Pancreas (tissue), 10 donors: Measurements from ENCODE around the gene CDKN3. TPM values are rescaled to one million over a fixed set of nuclear protein-coding genes. Genes with fewer than 3 reads are reported as not detected.
"Not testable (repeated sequence)": the region's sequence is repeated elsewhere in the genome, so short reads cannot be mapped to it uniquely, and the experiment has no call there.

Experiments
- ATAC-seq, 4 donors: fragments of 200-7000 bp; cut with Tn5 transposase; one replicate each; pipeline versions ENCODE4 v1.8.0 to v1.9.1; 2020; ENCODE audit warnings: mild to moderate bottlenecking in 4 of 4, moderate library complexity in 4 of 4
- DNase-seq, 6 donors: peaks; one replicate each; pipeline ENCODE4 v3.0.0-alpha.2; 2020
- FAIRE-seq: peaks from 2 replicates; lab custom pipeline; 2012; peaks lifted over from hg19 to GRCh38; lab: Jason Lieb, UNC
- H3K27ac ChIP-seq, 4 donors: fragments of 200-600 bp; sonication (generic); 1 replicate in 3 of 4; 2 replicates in 1 of 4; pipeline versions ENCODE4 v1.5.0 to v1.8.0; 2020
- H3K27me3 ChIP-seq, 4 donors: fragments of 200-600 bp; one replicate each; pipeline ENCODE4 v1.8.0; 2021
- H3K36me3 ChIP-seq, 3 donors: fragments of 200-600 bp; sonication (generic) in 1 of 3; one replicate each; pipeline versions ENCODE4 v1.5.0 to v1.8.0; 2020 to 2021
- H3K4me1 ChIP-seq, 3 donors: fragments of 200-600 bp; one replicate each; pipeline ENCODE4 v1.8.0; 2021
- H3K4me3 ChIP-seq, 4 donors: fragments of 200-600 bp; sonication (generic) in 2 of 4; one replicate each; pipeline versions ENCODE4 v1.5.0 to v1.8.0; 2020 to 2021
- H3K9me3 ChIP-seq, 4 donors: fragments of 200-600 bp; one replicate each; pipeline ENCODE4 v1.8.0; 2021
- CTCF ChIP-seq, 4 donors: fragments of 200-600 bp; sonication (generic) in 3 of 4; IDR thresholded peaks; one replicate each; pipeline versions ENCODE4 v1.5.0 to v1.8.0; 2021; ENCODE audit warnings: antibody characterized with exemption in 4 of 4
- WGBS, 2 donors: extraction: QIAGEN DNeasy Blood & Tissue Kit; methylation state at CpG; one replicate each; pipeline ENCODE4 v1.1.7; 2013; 5-methylcytosine and 5-hydroxymethylcytosine counted together
- intact Hi-C, 3 donors: fragments of 100-400 bp; cut with DNase I; formaldehyde crosslinking; loops; one replicate each; pipeline versions ENCODE4 v1.11.1 to v1.14.2; 2022
- polyA plus RNA-seq, 2 donors: library from polyadenylated mRNA; stranded (reverse); fragments of 200-250 nt; gene quantifications; one replicate each; pipeline ENCODE4 v1.2.3, GENCODE V29; 2013
- total RNA-seq, 6 donors: library from RNA; stranded (reverse); fragmentation: NEBNext Ultra II Directional in 4 of 6; extraction: Animal tissue kit (Norgen Biotek cat#: 25700) in 4 of 6; gene quantifications; one replicate each; pipeline versions ENCODE4 v1.2.1 to v1.2.4, GENCODE V29; 2021 to 2023
- donor health status: healthy with polysubstance abuse.
- donor health status: DM: no; HTN: no; CAD: no; lungs with moderate emphysema.
- donor health status: DM: no; HTN: no; CAD: no.
- donor health status: control.
- donor health status: control.
- donor health status: Bipolar disorder and iron deficiency.
- donor health status: DM: yes; HTN: yes; CAD: no.
- donor health status: DM: no; HTN: no; CAD: no.
- donor health status: DM: no; HTN: no; CAD: no.
- donor health status: DM: yes; HTN: yes; CAD: no.

The CDKN3 gene
- total and polyA plus RNA-seq, 8 donors: 0.61 to 1.6 (median 1.0) TPM; not detected in 1

- no peak overlapping the region for H3K4me3 ChIP-seq
- TF ChIP-seq CTCF (IDR thresholded peaks at IDR 0.05): no peak
- DNase-seq (no peak), FAIRE-seq (no peak), ATAC-seq (peak in 2 of 4 donors; percentile 68 to 83)
- no peaks in the 10 kb centered on the region for H3K9me3 ChIP-seq
- no peak overlapping the region for H3K27ac ChIP-seq
- WGBS, 2 donors: 11 to 14% methylated on average over 3 of the region's 3 CpGs
- no peaks in the 10 kb centered on the region for H3K4me1 ChIP-seq
- H3K36me3 ChIP-seq: no peaks in the 10 kb centered on the region
- H3K27me3 ChIP-seq: peaks cover 0 to 55% (median 10%) of the 10 kb centered on the region in 4 donors
- intact Hi-C loops: no loop called here
Measured at GRCh38 chr14:54457609-54457996, 60.8 kb downstream of the CDKN3 start.

- H3K9me3 ChIP-seq, DNase-seq, FAIRE-seq, intact Hi-C loops, ATAC-seq, H3K27ac ChIP-seq, H3K4me3 ChIP-seq, H3K36me3 ChIP-seq, H3K4me1 ChIP-seq: not testable (repeated sequence)
- peaks cover 0 to 48% (median 8%) of the 10 kb centered on the region in 4 donors for H3K27me3 ChIP-seq
Measured at GRCh38 chr14:54458536-54458935, 61.7 kb downstream of the CDKN3 start.

GRCh38 chr14:54459106-54459505, 62.3 kb downstream of the CDKN3 start:
- no peak for TF ChIP-seq CTCF (IDR thresholded peaks at IDR 0.05)
- H3K27me3 ChIP-seq: peaks cover 0 to 47% (median 11%) of the 10 kb centered on the region in 4 donors

GRCh38 chr14:54462048-54462447, 65.2 kb downstream of the CDKN3 start:
- intact Hi-C loops: no loop called here
- DNase-seq (no peak), FAIRE-seq (no peak), ATAC-seq (no peak)
- WGBS, 2 donors: 64 to 68% methylated on average over 5 of the region's 5 CpGs
- no peak overlapping the region for H3K4me3 ChIP-seq
- TF ChIP-seq CTCF (IDR thresholded peaks at IDR 0.05): no peak
- peaks cover 0 to 41% (median 8%) of the 10 kb centered on the region in 4 donors for H3K27me3 ChIP-seq
- H3K9me3 ChIP-seq: no peaks in the 10 kb centered on the region
- H3K4me1 ChIP-seq: no peaks in the 10 kb centered on the region
- H3K36me3 ChIP-seq: no peaks in the 10 kb centered on the region
- H3K27ac ChIP-seq: no peak overlapping the region

More at GRCh38 chr14:54459106-54459505, 62.3 kb downstream of the CDKN3 start:
- ATAC-seq: no peak
- Histone ChIP-seq H3K4me3 (no peak overlapping the region), H3K4me1 (no peaks in the 10 kb centered on the region), H3K9me3 (no peaks in the 10 kb centered on the region), H3K27ac (no peak overlapping the region), H3K36me3 (no peaks in the 10 kb centered on the region)
- 79 to 86% methylated on average over 3 of the region's 3 CpGs for WGBS, 2 donors
- no peak for DNase-seq
- no peak for FAIRE-seq
- intact Hi-C loops: no loop called here

- FAIRE-seq: no peak
- no peak for ATAC-seq
- WGBS, 2 donors: 84 to 94% methylated on average over 4 of the region's 4 CpGs
Measured at GRCh38 chr14:54465654-54466053, 68.8 kb downstream of the CDKN3 start.

More at GRCh38 chr14:54465654-54466053, 68.8 kb downstream of the CDKN3 start:
- H3K27me3 ChIP-seq: peaks cover 0 to 23% (median 8%) of the 10 kb centered on the region in 4 donors
- intact Hi-C loops: no loop called here
- DNase-seq: no peak
- H3K4me3 ChIP-seq: no peak overlapping the region
- no peaks in the 10 kb centered on the region for H3K36me3 ChIP-seq
- no peak overlapping the region for H3K27ac ChIP-seq
- H3K4me1 ChIP-seq: peaks cover 0 to 3% (median under 1%) of the 10 kb centered on the region in 3 donors
- H3K9me3 ChIP-seq: no peaks in the 10 kb centered on the region
- TF ChIP-seq CTCF (IDR thresholded peaks at IDR 0.05): no peak
